T-helper 1 cell (primary cell): Measurements from ENCODE around the gene CNNM2.
"Not testable (repeated sequence)": the region's sequence is repeated elsewhere in the genome, so short reads cannot be mapped to it uniquely, and the experiment has no call there.

Experiments used
- DNase-seq, 5 donors: peaks; one replicate each; pipeline ENCODE4 v3.0.0-alpha.2; 2012 to 2020

Gene CNNM2

GRCh38 chr10:102970562-102971340, 52.7 kb downstream of the CNNM2 start:
- no peak for DNase-seq

GRCh38 chr10:102975483-102976379, 57.6 kb downstream of the CNNM2 start:
- DNase-seq = no peak

GRCh38 chr10:102976380-102976726, 58.3 kb downstream of the CNNM2 start:
- DNase-seq = not testable (repeated sequence)

- DNase-seq = no peak
Measured at GRCh38 chr10:102982296-102982695, 64.2 kb downstream of the CNNM2 start.

GRCh38 chr10:102984086-102984485, 66.0 kb downstream of the CNNM2 start:
- DNase-seq = no peak

- no peak for DNase-seq
Measured at GRCh38 chr10:102985811-102986210, 67.7 kb downstream of the CNNM2 start.

GRCh38 chr10:102988404-102989314, 70.6 kb downstream of the CNNM2 start:
- no peak for DNase-seq

- DNase-seq = no peak
Measured at GRCh38 chr10:102994531-102995295, 76.6 kb downstream of the CNNM2 start.

- DNase-seq = no peak
Measured at GRCh38 chr10:102996876-102997275, 78.8 kb downstream of the CNNM2 start.

- DNase-seq = no peak
Measured at GRCh38 chr10:102997998-102998397, 79.9 kb downstream of the CNNM2 start.

- DNase-seq = no peak
Measured at GRCh38 chr10:102998399-102998907, 80.4 kb downstream of the CNNM2 start.

GRCh38 chr10:103000050-103000449, 82.0 kb downstream of the CNNM2 start:
- not testable (repeated sequence) for DNase-seq

- no peak for DNase-seq
Measured at GRCh38 chr10:103007017-103007416, 88.9 kb downstream of the CNNM2 start.

- DNase-seq = no peak
Measured at GRCh38 chr10:103013416-103013815, 95.3 kb downstream of the CNNM2 start.

GRCh38 chr10:103019425-103019824, 101.3 kb downstream of the CNNM2 start:
- no peak for DNase-seq

GRCh38 chr10:103021150-103021899, 103.2 kb downstream of the CNNM2 start:
- DNase-seq = no peak

GRCh38 chr10:103021900-103022293, 103.8 kb downstream of the CNNM2 start:
- DNase-seq = no peak

GRCh38 chr10:103025696-103026095, 107.6 kb downstream of the CNNM2 start:
- no peak for DNase-seq

GRCh38 chr10:103038570-103038969, 120.5 kb downstream of the CNNM2 start:
- no peak for DNase-seq

- no peak for DNase-seq
Measured at GRCh38 chr10:103040418-103040817, 122.3 kb downstream of the CNNM2 start.

GRCh38 chr10:103041391-103041790, 123.3 kb downstream of the CNNM2 start:
- DNase-seq = no peak
